Choroid plexus epithelial cell (primary cell): ENCODE data around the gene LRRN2.
A peak's percentile ranks its signal among the peaks of the same experiment; 100 is the strongest.

ENCODE experiments used
- DNase-seq: peaks from one replicate; pipeline ENCODE4 v3.0.0-alpha.2; 2010; ENCODE audit warnings: low read depth
- H3K4me3 ChIP-seq: 2 replicates; pipeline ENCODE4 v1.5.1; 2011; ENCODE audit warnings: low read depth, mild to moderate bottlenecking, control low read depth, low read length, moderate library complexity
- TF ChIP-seq, protein P1 (sequence below): conservative IDR thresholded peaks from 2 replicates; pipeline ENCODE4 v1.5.1; 2011; ENCODE audit warnings: low read depth, mild to moderate bottlenecking, control low read depth, inconsistent platforms, low read length, moderate library complexity

The LRRN2 gene

DNA sequence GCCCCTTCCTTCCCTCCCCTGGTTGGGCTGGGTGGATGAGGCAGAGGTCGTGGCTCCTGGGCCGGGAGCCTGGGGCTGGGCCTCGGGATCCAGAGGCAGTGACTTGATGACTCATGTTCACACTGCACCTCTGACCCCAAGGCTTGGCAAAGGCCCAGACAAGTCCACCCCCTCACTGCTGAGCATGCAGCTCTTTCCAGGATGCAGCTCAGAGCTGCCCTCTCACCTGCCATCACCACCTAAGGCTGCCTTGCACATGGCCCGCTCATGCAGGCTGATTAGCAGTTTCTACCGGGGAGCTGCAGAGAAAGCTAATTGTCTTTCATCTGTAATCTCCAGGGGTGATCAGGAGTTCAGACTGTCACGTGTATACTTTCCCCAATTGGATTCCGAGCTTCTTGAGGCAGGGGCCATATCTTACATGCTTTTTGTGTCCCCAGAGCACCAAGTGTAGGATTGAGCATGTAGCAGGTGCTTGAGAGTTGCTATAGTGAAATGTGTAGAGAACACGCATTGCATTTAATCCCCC, 62.1 kb downstream of the LRRN2 start:
- peak; percentile 76 for DNase-seq
- H3K4me3 ChIP-seq: no peak overlapping the region
- TF ChIP-seq, protein P1, sequence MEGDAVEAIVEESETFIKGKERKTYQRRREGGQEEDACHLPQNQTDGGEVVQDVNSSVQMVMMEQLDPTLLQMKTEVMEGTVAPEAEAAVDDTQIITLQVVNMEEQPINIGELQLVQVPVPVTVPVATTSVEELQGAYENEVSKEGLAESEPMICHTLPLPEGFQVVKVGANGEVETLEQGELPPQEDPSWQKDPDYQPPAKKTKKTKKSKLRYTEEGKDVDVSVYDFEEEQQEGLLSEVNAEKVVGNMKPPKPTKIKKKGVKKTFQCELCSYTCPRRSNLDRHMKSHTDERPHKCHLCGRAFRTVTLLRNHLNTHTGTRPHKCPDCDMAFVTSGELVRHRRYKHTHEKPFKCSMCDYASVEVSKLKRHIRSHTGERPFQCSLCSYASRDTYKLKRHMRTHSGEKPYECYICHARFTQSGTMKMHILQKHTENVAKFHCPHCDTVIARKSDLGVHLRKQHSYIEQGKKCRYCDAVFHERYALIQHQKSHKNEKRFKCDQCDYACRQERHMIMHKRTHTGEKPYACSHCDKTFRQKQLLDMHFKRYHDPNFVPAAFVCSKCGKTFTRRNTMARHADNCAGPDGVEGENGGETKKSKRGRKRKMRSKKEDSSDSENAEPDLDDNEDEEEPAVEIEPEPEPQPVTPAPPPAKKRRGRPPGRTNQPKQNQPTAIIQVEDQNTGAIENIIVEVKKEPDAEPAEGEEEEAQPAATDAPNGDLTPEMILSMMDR: no peak

DNA sequence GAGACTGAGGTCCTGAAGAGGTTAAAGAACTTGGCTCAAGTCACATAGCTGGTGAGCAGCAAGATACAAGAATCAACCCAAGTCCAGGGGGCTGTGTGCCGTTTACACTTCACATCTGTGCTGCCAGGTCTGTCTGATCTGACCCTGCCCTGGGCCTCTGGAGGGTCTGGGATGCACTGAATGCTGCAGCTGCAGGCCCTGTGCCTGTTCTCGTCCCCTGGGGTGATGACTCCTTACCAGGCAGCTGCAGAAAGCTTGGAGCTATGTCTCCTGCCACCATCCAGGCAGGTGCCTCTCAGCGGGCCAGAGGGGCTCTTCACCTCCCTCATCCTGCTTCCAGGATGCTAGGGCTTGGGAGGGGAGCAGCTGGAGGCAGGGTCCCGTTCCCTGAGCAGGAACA, 63.5 kb downstream of the LRRN2 start:
- no peak for DNase-seq
- TF ChIP-seq, protein P1: no peak
- H3K4me3 ChIP-seq: no peak overlapping the region

- TF ChIP-seq, protein P1: no peak
- H3K4me3 ChIP-seq: no peak overlapping the region
- DNase-seq: no peak
Measured at GRCh38 chr1:204621396-204621795, 64.1 kb downstream of the LRRN2 start.

DNA sequence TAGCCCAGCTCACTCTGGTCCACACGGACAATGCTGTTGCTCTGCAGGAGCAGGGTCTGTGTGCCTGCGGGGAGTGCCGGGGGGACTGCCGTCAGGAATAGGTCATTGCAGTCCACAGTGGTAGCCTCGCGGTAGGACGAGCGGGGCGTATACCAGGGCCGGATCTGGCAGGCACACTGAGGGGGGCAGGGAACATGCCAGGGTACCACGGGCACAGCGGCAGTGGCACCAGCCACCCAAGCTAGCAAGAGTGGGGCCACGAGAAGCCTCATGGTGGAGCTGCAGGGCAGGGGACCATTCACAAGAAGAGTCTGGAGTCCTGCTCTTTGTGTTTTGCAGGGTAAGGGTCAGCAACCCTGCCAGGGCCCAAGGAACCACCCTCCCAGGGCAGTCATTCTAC, 65.8 kb downstream of the LRRN2 start:
- TF ChIP-seq, protein P1: peak; percentile 16
- H3K4me3 ChIP-seq: no peak overlapping the region
- DNase-seq: no peak

DNA sequence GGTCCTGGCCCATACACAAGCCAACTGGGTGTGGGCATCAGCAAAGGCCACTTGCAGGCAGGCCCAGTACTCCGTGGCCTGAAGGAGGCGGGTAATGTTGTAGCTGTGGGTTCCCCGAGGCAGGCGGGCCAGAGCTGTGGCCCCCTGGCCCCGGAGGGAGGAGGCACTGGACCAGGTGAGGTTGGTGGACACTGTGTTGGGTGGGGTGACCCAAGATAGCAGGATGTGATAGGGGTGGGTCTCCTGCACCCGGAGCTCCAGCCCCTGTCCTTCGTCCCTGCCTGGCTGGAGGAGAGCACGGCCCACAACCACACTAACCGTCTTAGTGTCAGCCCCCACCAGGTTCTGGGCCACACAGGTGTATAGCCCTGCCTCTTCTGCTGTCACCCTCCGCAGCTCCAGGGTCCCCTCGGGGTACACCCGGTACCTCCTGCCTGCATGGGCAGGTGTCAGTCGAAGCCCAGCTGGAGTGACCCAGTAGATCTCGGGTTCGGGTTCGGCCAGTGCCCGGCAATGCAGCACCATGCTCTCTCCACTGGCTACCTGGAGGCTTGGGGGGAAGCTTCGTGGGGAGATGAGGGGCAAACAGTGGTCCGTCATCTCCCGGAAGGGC, 67.3 kb downstream of the LRRN2 start:
- TF ChIP-seq, protein P1: no peak
- no peak for DNase-seq
- H3K4me3 ChIP-seq: no peak overlapping the region

DNA sequence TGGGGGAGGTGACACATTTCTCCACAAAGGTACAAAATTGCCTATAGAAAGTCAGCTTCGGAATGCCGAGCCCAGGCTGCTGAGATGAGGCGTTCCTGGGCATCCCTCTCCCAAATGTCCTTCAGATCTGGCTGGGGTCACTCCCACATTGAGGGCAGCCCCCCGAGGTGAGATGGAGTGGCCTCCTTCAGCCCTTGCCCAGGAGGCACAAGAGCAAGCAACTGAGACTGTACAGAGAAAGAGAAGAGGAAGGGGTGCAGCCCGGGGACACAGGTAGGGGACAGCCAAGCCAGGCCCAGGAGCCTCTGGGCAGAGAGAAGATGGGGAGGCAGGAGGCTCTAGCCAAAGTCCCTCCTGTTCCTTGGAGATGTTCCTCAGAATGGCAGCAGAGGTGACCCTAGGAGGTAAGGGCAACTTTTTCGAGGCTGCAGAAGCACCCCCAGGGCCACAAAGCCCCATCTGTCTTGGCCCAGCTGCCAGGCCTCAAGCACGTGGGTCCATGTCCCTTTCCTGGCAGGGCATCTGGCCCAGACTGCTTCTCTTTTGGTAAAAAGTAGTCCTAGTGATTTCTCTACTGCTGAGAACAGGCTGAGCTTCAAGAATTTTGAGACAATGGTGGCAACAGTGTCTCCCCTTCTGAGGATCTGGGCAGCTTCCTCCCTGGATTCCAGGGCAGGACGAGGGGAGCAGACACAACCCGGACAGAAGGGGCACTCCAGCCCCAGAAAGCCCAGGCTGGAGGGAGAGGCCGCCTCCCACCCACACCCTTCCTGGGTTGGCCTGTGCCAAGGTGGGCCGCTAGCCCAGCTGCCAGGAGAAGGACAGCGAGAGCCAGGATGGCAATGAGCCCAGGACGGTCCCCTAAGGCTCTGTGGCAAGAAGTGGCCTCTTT, 68.0 kb downstream of the LRRN2 start:
- no peak for DNase-seq
- no peak overlapping the region for H3K4me3 ChIP-seq
- TF ChIP-seq, protein P1: no peak

- no peak overlapping the region for H3K4me3 ChIP-seq
- no peak for DNase-seq
- TF ChIP-seq, protein P1: no peak
Measured at GRCh38 chr1:204616641-204617040, 68.9 kb downstream of the LRRN2 start.
